Left lung (tissue), 10 donors: Measurements from ENCODE around the gene GEMIN8. TPM values are rescaled to one million over a fixed set of nuclear protein-coding genes. Genes with fewer than 3 reads are reported as not detected.

ENCODE experiments used
- ATAC-seq: fragments of 200-7000 bp; cut with Tn5 transposase; one replicate; pipeline ENCODE4 v1.9.1; 2020; ENCODE audit warnings: moderate library complexity
- DNase-seq, 4 donors: peaks; one replicate each; pipeline ENCODE4 v3.0.0-alpha.2; 2013 to 2020
- H3K27ac ChIP-seq, 2 donors: fragments of 200-600 bp; sonication (generic) in 1 of 2; one replicate each; pipeline versions ENCODE4 v1.5.0 to v1.8.0; 2020 to 2021
- H3K27me3 ChIP-seq, 2 donors: fragments of 200-600 bp; sonication (generic) in 1 of 2; one replicate each; pipeline versions ENCODE4 v1.5.0 to v1.8.0; 2020 to 2021
- H3K36me3 ChIP-seq, 2 donors: fragments of 200-600 bp; sonication (generic) in 1 of 2; one replicate each; pipeline versions ENCODE4 v1.5.0 to v1.8.0; 2020 to 2021
- H3K4me1 ChIP-seq, 2 donors: fragments of 200-600 bp; one replicate each; pipeline ENCODE4 v1.8.0; 2021
- H3K4me3 ChIP-seq, 2 donors: fragments of 200-600 bp; sonication (generic) in 1 of 2; one replicate each; pipeline versions ENCODE4 v1.5.0 to v1.8.0; 2020 to 2021; ENCODE audit warnings: mild to moderate bottlenecking in 1 of 2
- H3K9me3 ChIP-seq, 2 donors: fragments of 200-600 bp; sonication (generic) in 1 of 2; one replicate each; pipeline versions ENCODE4 v1.5.0 to v1.8.0; 2020 to 2021
- intact Hi-C, 2 donors: fragments of 100-400 bp; cut with DNase I; formaldehyde crosslinking; loops; one replicate each; pipeline versions ENCODE4 v1.11.2 to v1.14.2; 2022
- polyA plus RNA-seq, 6 donors: library from polyadenylated mRNA; unstranded; fragments of 120-200 nt; gene quantifications; one replicate each; pipeline ENCODE4 v1.2.1, GENCODE V29; 2013; ENCODE audit not compliant: insufficient read length in 6 of 6
- total RNA-seq, 2 donors: library from RNA; stranded (reverse); fragmentation: NEBNext Ultra II Directional; extraction: Animal tissue kit (Norgen Biotek cat#: 25700); gene quantifications; one replicate each; pipeline ENCODE4 v1.2.1, GENCODE V29; 2021
- TF ChIP-seq, protein P1 (sequence below), 2 donors: fragments of 200-600 bp; sonication (generic) in 1 of 2; IDR thresholded peaks; one replicate each; pipeline versions ENCODE4 v1.5.0 to v1.8.0; 2021; ENCODE audit warnings: antibody characterized with exemption in 2 of 2
- donor health status: DM: no; HTN: yes; CAD: no.
- donor health status: DM: no; HTN: no; CAD: no.

GEMIN8 gene
- total and polyA plus RNA-seq, 8 donors = 14.5 to 35.4 (median 30.7) TPM

DNA sequence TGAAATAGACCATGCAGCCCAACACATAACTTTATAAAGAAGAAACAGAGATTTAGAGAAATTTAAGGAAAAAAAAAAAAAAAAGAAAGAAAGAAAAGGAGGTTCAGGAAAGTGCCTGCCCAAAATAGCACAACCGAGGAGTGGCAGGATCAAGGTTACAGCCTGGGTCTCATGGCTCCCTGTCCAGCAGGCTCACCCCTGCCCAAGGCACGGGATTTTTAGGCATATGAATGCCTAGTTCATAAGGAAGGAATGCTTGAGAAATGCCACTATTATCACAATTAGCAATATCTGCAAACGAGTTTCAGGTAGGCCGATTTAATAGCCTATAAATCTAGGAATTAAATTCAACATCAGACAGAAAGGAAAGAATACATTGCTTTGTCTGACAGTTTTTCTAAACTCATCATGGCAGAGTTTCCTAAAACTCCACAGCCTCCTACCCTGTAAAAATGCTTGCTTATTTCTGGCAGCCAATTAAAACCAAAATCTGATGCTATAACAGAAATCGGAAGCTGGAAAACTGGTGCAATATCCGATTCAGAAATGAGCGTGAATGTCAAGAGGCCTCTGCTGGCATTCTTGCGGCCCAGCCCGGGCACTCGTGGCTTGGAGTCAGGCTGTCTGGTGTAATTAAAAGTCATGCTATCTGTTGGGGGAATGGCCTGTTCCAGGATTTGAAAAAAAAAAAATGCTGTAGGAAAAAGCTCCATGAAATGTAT is 63.5 kb downstream of the GEMIN8 start:
- ATAC-seq (no peak), DNase-seq (no peak)
- intact Hi-C loops = no loop called here

DNA sequence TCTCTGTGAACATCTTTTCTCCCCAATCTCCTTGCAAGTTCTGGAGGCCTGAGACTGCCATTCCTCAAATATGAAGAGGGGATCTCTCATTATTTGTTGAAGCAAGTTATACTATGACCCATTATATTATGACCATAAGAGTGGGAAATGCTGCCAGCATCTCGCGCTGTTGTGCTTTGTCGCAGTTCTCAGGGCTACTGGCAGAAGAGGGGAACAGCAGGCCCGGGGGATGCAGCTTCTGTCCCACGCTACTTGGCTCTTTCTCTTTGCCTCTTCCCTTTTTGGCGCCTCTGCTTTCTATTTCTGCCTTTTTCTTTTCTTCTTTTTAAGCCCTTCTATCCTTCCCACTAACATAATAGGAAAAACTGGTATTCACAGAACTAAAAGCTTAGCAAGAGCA is 64.2 kb downstream of the GEMIN8 start:
- Histone ChIP-seq H3K4me1 (no peaks in the 10 kb centered on the region), H3K9me3 (no peaks in the 10 kb centered on the region), H3K36me3 (no peaks in the 10 kb centered on the region), H3K4me3 (no peak overlapping the region), H3K27me3 (no peaks in the 10 kb centered on the region), H3K27ac (no peak overlapping the region)
- TF ChIP-seq, protein P1, sequence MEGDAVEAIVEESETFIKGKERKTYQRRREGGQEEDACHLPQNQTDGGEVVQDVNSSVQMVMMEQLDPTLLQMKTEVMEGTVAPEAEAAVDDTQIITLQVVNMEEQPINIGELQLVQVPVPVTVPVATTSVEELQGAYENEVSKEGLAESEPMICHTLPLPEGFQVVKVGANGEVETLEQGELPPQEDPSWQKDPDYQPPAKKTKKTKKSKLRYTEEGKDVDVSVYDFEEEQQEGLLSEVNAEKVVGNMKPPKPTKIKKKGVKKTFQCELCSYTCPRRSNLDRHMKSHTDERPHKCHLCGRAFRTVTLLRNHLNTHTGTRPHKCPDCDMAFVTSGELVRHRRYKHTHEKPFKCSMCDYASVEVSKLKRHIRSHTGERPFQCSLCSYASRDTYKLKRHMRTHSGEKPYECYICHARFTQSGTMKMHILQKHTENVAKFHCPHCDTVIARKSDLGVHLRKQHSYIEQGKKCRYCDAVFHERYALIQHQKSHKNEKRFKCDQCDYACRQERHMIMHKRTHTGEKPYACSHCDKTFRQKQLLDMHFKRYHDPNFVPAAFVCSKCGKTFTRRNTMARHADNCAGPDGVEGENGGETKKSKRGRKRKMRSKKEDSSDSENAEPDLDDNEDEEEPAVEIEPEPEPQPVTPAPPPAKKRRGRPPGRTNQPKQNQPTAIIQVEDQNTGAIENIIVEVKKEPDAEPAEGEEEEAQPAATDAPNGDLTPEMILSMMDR (IDR thresholded peaks at IDR 0.05) = no peak
- intact Hi-C loops = no loop called here
- ATAC-seq = no peak
- no peak for DNase-seq

More for the DNA sequence above, 63.5 kb downstream of the GEMIN8 start:
- Histone ChIP-seq H3K27ac (no peak overlapping the region), H3K36me3 (no peaks in the 10 kb centered on the region), H3K4me1 (no peaks in the 10 kb centered on the region), H3K4me3 (no peak overlapping the region), H3K9me3 (no peaks in the 10 kb centered on the region), H3K27me3 (no peaks in the 10 kb centered on the region)
- TF ChIP-seq, protein P1 (IDR thresholded peaks at IDR 0.05) = no peak

DNA sequence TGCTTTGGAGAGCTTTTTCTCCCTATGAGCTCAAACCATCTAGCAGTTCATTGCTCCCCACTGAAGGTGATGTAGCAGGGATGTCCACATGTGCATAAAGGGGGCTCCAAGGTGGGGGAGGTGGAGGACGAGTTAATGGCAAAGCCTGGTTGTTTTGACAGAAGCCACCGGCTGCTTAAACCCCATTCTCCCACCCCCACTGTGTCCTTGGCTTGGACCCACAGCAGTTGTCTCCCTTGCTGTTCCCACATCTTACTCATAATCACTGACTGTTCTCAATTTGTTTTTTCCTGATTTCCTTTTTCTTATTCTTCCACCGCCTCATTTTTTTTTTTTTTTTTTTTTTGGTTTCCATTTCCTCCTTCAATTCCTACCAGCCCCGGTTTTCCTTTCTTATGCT is 72.7 kb downstream of the GEMIN8 start:
- Histone ChIP-seq H3K4me1 (no peaks in the 10 kb centered on the region), H3K27me3 (no peaks in the 10 kb centered on the region), H3K9me3 (no peaks in the 10 kb centered on the region), H3K36me3 (no peaks in the 10 kb centered on the region), H3K4me3 (no peak overlapping the region), H3K27ac (no peak overlapping the region)
- ATAC-seq (no peak), DNase-seq (no peak)
- TF ChIP-seq, protein P1 (IDR thresholded peaks at IDR 0.05) = no peak
- intact Hi-C loops = no loop called here

Other genes with a start within 250 kb of the GEMIN8 start
- gene GPM6B, start 212.8 kb downstream of the GEMIN8 start, total RNA-seq = 10 to 100 TPM in 1 of 2 donors, 1 to 10 TPM in 1; 7.0 to 17.9 TPM
- 10 to 100 TPM; 31.0 to 37.2 (median 31.9) TPM for gene GPM6B, start 212.8 kb downstream of the GEMIN8 start, polyA plus RNA-seq